Heart left ventricle (tissue), 13 donors: ENCODE results near the gene KIF5A.

Experiments
- POLR2A ChIP-seq, 2 donors: fragments of 450-650 bp; IDR thresholded peaks; one replicate each; pipeline ENCODE4 v1.6.1; 2017; ENCODE audit warnings: antibody characterized with exemption in 2 of 2, mild to moderate bottlenecking in 2 of 2, moderate library complexity in 2 of 2
- TF ChIP-seq, protein P1 (sequence below), 12 donors: fragments of 200-600 bp; sonication (generic) in 4 of 12; IDR thresholded peaks; one replicate each; pipeline versions ENCODE4 v1.5.0 to v1.8.0; 2018 to 2022; ENCODE audit warnings: antibody characterized with exemption in 12 of 12, mild to moderate bottlenecking in 5 of 12
- donor health status: ischemic (EF 13 %, LVEDD 7.1; RV severe dilation, severe dysfunction).
- donor health status: DM: no; HTN: yes; CAD: no.
- donor health status: DM: no; HTN: no; CAD: no.
- donor health status: ischemic (EF 25% LVEDD 6.9; RV normal size, moderate dysfunction).
- donor health status: ischemic (EF 25% LVEDD 5.7; RV mildly dilated, moderate dysfunction).
- donor health status: ischemic (EF 35%, LVEDD 5.7; RV mildly dilated, moderate dysfunction).
- donor health status: nonischemic (EF 11% LVEDD 7.7; RV severe dilation, severe dysfunction).
- donor health status: DM: yes; HTN: yes; CAD: no.
- donor health status: PGD.
- donor health status: ischemic (EF 29% LVEDD 5.4; RV normal size, mild dysfunction).
- donor health status: nonischemic (EF 23%, LVEDD 6.1; RV moderate dilation, normal function).

DNA sequence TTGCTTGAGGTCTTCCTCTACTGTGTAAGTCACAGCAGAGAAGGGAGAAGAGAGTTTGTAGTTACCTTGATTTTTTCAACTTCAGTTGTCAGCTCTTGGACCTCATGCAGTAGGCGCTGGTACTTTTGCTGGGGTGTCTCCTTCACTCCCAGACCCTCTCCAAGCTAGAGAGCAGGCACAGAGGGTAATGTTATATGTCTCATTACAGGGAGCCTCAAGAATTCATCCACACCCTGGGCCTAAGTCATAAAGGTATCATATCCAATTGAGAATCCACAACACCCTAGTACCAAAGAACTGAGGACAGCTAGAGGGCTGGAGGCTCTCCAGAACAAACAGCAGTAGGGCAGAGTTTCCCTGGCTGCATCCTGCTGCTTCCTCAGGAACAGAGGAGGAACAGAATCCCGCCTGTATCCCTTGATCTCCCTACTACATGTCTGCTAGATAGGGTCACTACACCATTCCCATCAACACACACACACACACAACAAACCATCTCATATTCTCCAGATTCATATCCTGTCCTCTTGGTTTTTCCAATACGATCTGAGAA, 14.8 kb upstream of the KIF5A start:
- TF ChIP-seq, protein P1, sequence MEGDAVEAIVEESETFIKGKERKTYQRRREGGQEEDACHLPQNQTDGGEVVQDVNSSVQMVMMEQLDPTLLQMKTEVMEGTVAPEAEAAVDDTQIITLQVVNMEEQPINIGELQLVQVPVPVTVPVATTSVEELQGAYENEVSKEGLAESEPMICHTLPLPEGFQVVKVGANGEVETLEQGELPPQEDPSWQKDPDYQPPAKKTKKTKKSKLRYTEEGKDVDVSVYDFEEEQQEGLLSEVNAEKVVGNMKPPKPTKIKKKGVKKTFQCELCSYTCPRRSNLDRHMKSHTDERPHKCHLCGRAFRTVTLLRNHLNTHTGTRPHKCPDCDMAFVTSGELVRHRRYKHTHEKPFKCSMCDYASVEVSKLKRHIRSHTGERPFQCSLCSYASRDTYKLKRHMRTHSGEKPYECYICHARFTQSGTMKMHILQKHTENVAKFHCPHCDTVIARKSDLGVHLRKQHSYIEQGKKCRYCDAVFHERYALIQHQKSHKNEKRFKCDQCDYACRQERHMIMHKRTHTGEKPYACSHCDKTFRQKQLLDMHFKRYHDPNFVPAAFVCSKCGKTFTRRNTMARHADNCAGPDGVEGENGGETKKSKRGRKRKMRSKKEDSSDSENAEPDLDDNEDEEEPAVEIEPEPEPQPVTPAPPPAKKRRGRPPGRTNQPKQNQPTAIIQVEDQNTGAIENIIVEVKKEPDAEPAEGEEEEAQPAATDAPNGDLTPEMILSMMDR (IDR thresholded peaks at IDR 0.05) = no peak
- no peak for TF ChIP-seq POLR2A (IDR thresholded peaks at IDR 0.05)
